Measurements from ENCODE around the gene USF3. TPM values are rescaled to one million over a fixed set of nuclear protein-coding genes. Genes with fewer than 3 reads are reported as not detected.

Gene USF3
- total RNA-seq, 1 experiment from 2014 or later, result 10.9 TPM

DNA sequence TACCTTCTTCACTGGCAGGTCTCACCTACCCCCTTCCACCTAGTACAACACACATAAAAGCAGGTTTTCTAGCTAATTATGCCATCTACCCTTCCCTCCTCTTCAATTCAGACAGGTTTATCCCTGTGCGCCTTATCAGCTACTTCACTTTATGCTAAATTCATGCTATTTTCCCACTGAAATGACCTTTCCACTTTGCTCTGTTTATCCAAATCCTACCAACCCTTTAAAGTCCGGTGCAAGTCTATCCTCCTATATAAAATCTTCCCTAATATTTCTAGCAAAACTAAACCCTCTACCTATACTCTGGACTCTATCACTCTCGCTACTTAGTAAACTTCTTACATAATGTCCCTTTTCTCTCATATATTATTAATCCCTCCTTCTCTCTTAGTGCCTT, 6.0 kb downstream of the USF3 start:
- Mint-ChIP-seq H3K4me1 (ENCODE audit: low read depth, unreplicated experiment) (no peaks in the 10 kb centered on the region), H3K4me3 (ENCODE audit: unreplicated experiment) (no peak overlapping the region)

DNA sequence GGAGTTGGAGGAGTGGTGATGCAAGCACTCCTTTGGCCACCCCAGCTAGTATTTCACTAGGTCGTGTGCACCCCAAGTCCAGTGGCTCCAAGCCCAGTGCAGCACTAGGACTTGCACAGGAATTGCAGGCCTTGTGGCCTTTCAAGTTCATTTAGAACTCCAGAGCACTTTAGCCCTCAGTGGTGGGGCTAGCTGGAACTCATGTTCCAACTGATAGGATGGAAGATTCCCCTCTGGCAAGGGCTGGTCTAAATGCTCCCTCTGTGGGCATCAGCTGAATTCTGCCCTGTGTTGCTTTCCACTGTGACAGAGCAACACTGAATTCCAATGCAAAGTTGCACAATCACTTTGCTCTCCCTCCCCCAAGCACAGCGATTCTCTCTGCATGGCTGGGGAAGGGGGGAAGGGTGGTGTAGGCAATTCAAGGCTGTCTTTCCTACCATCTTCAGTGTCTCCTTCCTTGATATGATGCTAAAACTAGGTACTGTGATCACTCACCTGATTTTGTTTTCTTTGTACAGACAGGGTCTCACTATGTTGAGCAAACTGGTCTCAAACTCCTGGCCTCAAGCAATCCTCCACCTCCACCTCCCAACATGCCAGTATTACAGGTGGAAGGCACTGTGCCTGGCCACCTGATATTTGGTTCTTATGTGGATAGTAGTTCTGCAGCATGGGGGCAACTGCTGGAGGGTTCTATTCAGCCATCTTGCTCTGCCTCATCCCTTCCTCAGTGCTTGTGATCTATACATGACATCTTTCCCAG, 10.3 kb downstream of the USF3 start:
- DNase-seq, result peak in 1 of 2 experiments; percentile 18
- no peaks in the 10 kb centered on the region for H3K27me3 ChIP-seq (replicated peaks; ENCODE audit: control insufficient read depth, insufficient read depth, low read length)
- H3K4me3 ChIP-seq (ENCODE audit: low read depth, low read length), result no peak overlapping the region
- peaks cover 13% of the 10 kb centered on the region for H3K9me3 Mint-ChIP-seq (ENCODE audit: unreplicated experiment)
- no peak overlapping the region for H3K4me3 Mint-ChIP-seq (ENCODE audit: unreplicated experiment)
- H3K4me1 Mint-ChIP-seq (ENCODE audit: low read depth, unreplicated experiment), result no peaks in the 10 kb centered on the region
- no TSS peak for BruUV-seq (replicated peaks)
- CTCF ChIA-PET, result no interaction called here
- intact Hi-C loops (cut with micrococcal nuclease; ENCODE audit: unreplicated experiment), result no loop called here
- peaks cover 7% of the 10 kb centered on the region; the same call in 1 of the 2 replicates for H3K9me3 ChIP-seq
- no peaks in the 10 kb centered on the region for H3K36me3 ChIP-seq (ENCODE audit: control insufficient read depth, insufficient read depth, low read length)
- no peak overlapping the region for H3K27ac Mint-ChIP-seq (ENCODE audit: unreplicated experiment)
- POLR2A ChIA-PET, result no interaction called here
- H3K36me3 Mint-ChIP-seq (ENCODE audit: insufficient read depth, unreplicated experiment), result no peaks in the 10 kb centered on the region
- H3K27me3 Mint-ChIP-seq (ENCODE audit: insufficient read depth, unreplicated experiment), result no peaks in the 10 kb centered on the region
- peaks cover 6% of the 10 kb centered on the region; the same call in 1 of the 2 replicates for H3K4me1 ChIP-seq
- TF ChIP-seq, protein P1, sequence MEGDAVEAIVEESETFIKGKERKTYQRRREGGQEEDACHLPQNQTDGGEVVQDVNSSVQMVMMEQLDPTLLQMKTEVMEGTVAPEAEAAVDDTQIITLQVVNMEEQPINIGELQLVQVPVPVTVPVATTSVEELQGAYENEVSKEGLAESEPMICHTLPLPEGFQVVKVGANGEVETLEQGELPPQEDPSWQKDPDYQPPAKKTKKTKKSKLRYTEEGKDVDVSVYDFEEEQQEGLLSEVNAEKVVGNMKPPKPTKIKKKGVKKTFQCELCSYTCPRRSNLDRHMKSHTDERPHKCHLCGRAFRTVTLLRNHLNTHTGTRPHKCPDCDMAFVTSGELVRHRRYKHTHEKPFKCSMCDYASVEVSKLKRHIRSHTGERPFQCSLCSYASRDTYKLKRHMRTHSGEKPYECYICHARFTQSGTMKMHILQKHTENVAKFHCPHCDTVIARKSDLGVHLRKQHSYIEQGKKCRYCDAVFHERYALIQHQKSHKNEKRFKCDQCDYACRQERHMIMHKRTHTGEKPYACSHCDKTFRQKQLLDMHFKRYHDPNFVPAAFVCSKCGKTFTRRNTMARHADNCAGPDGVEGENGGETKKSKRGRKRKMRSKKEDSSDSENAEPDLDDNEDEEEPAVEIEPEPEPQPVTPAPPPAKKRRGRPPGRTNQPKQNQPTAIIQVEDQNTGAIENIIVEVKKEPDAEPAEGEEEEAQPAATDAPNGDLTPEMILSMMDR (IDR thresholded peaks at IDR 0.05; ENCODE audit: insufficient read depth in 1 of 2, low read depth in 1 of 2, low read length in 1 of 2, severe bottlenecking in 1 of 2, unreplicated experiment in 1 of 2), result no peak

More for the DNA sequence above, 6.0 kb downstream of the USF3 start:
- Mint-ChIP-seq H3K27me3 (ENCODE audit: insufficient read depth, unreplicated experiment) (no peaks in the 10 kb centered on the region), H3K27ac (ENCODE audit: unreplicated experiment) (no peak overlapping the region), H3K36me3 (ENCODE audit: insufficient read depth, unreplicated experiment) (peaks cover 1% of the 10 kb centered on the region), H3K9me3 (ENCODE audit: unreplicated experiment) (no peaks in the 10 kb centered on the region)
- POLR2A ChIA-PET, result no interaction called here
- Histone ChIP-seq H3K36me3 (ENCODE audit: control insufficient read depth, insufficient read depth, low read length) (no peaks in the 10 kb centered on the region), H3K27me3 (replicated peaks; ENCODE audit: control insufficient read depth, insufficient read depth, low read length) (no peaks in the 10 kb centered on the region), H3K4me3 (ENCODE audit: low read depth, low read length) (no peak overlapping the region), H3K9me3 (no peaks in the 10 kb centered on the region), H3K4me1 (peaks cover 17% of the 10 kb centered on the region)
- no TSS peak for BruUV-seq (replicated peaks)
- TF ChIP-seq, protein P1 (IDR thresholded peaks at IDR 0.05; ENCODE audit: insufficient read depth in 1 of 2, low read depth in 1 of 2, low read length in 1 of 2, severe bottlenecking in 1 of 2, unreplicated experiment in 1 of 2), result no peak
- intact Hi-C loops (cut with micrococcal nuclease; ENCODE audit: unreplicated experiment), result no loop called here
- no peak for DNase-seq
- CTCF ChIA-PET, result no interaction called here

DNA sequence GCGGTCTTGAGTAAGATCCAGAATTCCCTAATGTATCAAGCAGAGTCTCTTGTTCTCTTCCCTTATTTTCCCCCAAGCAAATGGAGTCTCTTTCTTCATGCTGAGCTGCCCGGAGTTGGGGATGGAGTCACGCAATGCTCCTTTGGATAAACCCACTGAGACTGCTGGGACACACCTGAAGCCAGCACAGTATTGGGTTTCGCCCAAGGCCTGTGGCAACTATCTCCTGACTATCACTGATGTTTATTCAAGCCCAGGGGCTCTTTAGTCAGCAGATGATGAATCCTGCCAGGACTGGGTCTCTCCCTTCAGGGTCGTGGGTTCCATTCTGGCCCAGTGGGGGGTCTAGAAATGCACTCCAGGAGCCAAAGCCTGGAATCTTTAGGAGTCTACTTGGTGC, 11.3 kb downstream of the USF3 start:
- Mint-ChIP-seq H3K4me1 (ENCODE audit: low read depth, unreplicated experiment) (no peaks in the 10 kb centered on the region), H3K4me3 (ENCODE audit: unreplicated experiment) (no peak overlapping the region), H3K27me3 (ENCODE audit: insufficient read depth, unreplicated experiment) (no peaks in the 10 kb centered on the region), H3K9me3 (ENCODE audit: unreplicated experiment) (peaks cover 13% of the 10 kb centered on the region), H3K27ac (ENCODE audit: unreplicated experiment) (no peak overlapping the region), H3K36me3 (ENCODE audit: insufficient read depth, unreplicated experiment) (no peaks in the 10 kb centered on the region)
- Histone ChIP-seq H3K27me3 (replicated peaks; ENCODE audit: control insufficient read depth, insufficient read depth, low read length) (no peaks in the 10 kb centered on the region), H3K9me3 (peaks cover 7% of the 10 kb centered on the region; the same call in 1 of the 2 replicates), H3K4me1 (peaks cover 6% of the 10 kb centered on the region; the same call in 1 of the 2 replicates), H3K36me3 (ENCODE audit: control insufficient read depth, insufficient read depth, low read length) (no peaks in the 10 kb centered on the region), H3K4me3 (ENCODE audit: low read depth, low read length) (no peak overlapping the region)
- BruUV-seq (replicated peaks), result no TSS peak
- ChIA-PET CTCF (no interaction called here), POLR2A (no interaction called here)
- TF ChIP-seq, protein P1 (IDR thresholded peaks at IDR 0.05; ENCODE audit: insufficient read depth in 1 of 2, low read depth in 1 of 2, low read length in 1 of 2, severe bottlenecking in 1 of 2, unreplicated experiment in 1 of 2), result no peak
- DNase-seq, result no peak
- intact Hi-C loops (cut with micrococcal nuclease; ENCODE audit: unreplicated experiment), result no loop called here
